ENCODE results near the gene DNER. TPM values are rescaled to one million over a fixed set of nuclear protein-coding genes. Genes with fewer than 3 reads are reported as not detected.

DNER gene
- total RNA-seq, 2 experiments from 2014 or later, result not detected

- ATAC-seq (no peak), DNase-seq (no peak)
- peaks cover 7% of the 10 kb centered on the region for H3K9me3 Mint-ChIP-seq
- ChIA-PET POLR2A (no interaction called here), CTCF (no interaction called here)
- H3K27ac Mint-ChIP-seq, result no peak overlapping the region
- H3K4me3 Mint-ChIP-seq, result no peak overlapping the region
- no peak for TF ChIP-seq CTCF (IDR thresholded peaks at IDR 0.05)
- intact Hi-C loops (cut with micrococcal nuclease), result no loop called here
- H3K36me3 Mint-ChIP-seq (ENCODE audit: low read depth), result no peaks in the 10 kb centered on the region
- H3K27me3 Mint-ChIP-seq, result no peaks in the 10 kb centered on the region
- no peaks in the 10 kb centered on the region for H3K4me1 Mint-ChIP-seq (ENCODE audit: low read depth)
Measured at GRCh38 chr2:229401171-229401865, 313.0 kb downstream of the DNER start.

- POLR2A ChIA-PET, result no interaction called here
- no peak overlapping the region for H3K27ac Mint-ChIP-seq
- H3K4me3 Mint-ChIP-seq, result no peak overlapping the region
- no peaks in the 10 kb centered on the region for H3K36me3 Mint-ChIP-seq (ENCODE audit: low read depth)
- CTCF ChIA-PET, result no interaction called here
- intact Hi-C loops (cut with micrococcal nuclease), result no loop called here
- ATAC-seq, result no peak
- DNase-seq, result no peak
- H3K9me3 Mint-ChIP-seq, result peaks cover 7% of the 10 kb centered on the region
- no peaks in the 10 kb centered on the region for H3K4me1 Mint-ChIP-seq (ENCODE audit: low read depth)
- no peaks in the 10 kb centered on the region for H3K27me3 Mint-ChIP-seq
- no peak for TF ChIP-seq CTCF (IDR thresholded peaks at IDR 0.05)
Measured at GRCh38 chr2:229393926-229394325, 320.4 kb downstream of the DNER start.

GRCh38 chr2:229392196-229392595 lies 322.2 kb downstream of the DNER start:
- no peak overlapping the region for H3K27ac Mint-ChIP-seq
- TF ChIP-seq CTCF (IDR thresholded peaks at IDR 0.05), result no peak
- DNase-seq, result no peak
- intact Hi-C loops (cut with micrococcal nuclease), result no loop called here
- H3K4me1 Mint-ChIP-seq (ENCODE audit: low read depth), result no peaks in the 10 kb centered on the region
- no peaks in the 10 kb centered on the region for H3K27me3 Mint-ChIP-seq
- peaks cover 2% of the 10 kb centered on the region for H3K9me3 Mint-ChIP-seq
- CTCF ChIA-PET, result no interaction called here
- H3K4me3 Mint-ChIP-seq, result no peak overlapping the region
- POLR2A ChIA-PET, result no interaction called here
- H3K36me3 Mint-ChIP-seq (ENCODE audit: low read depth), result no peaks in the 10 kb centered on the region
- ATAC-seq, result no peak

- Mint-ChIP-seq H3K27ac (no peak overlapping the region), H3K27me3 (no peaks in the 10 kb centered on the region), H3K36me3 (ENCODE audit: low read depth) (no peaks in the 10 kb centered on the region), H3K4me1 (ENCODE audit: low read depth) (no peaks in the 10 kb centered on the region), H3K9me3 (peaks cover 19% of the 10 kb centered on the region), H3K4me3 (no peak overlapping the region)
- TF ChIP-seq CTCF (IDR thresholded peaks at IDR 0.05), result no peak
- ChIA-PET CTCF (no interaction called here), POLR2A (no interaction called here)
- intact Hi-C loops (cut with micrococcal nuclease), result no loop called here
- DNase-seq, result no peak
- ATAC-seq, result no peak
Measured at GRCh38 chr2:229388731-229389130, 325.6 kb downstream of the DNER start.

GRCh38 chr2:229387866-229388265 lies 326.5 kb downstream of the DNER start:
- DNase-seq (no peak), ATAC-seq (no peak)
- ChIA-PET POLR2A (no interaction called here), CTCF (no interaction called here)
- TF ChIP-seq CTCF (IDR thresholded peaks at IDR 0.05), result no peak
- intact Hi-C loops (cut with micrococcal nuclease), result no loop called here
- Mint-ChIP-seq H3K27ac (no peak overlapping the region), H3K27me3 (no peaks in the 10 kb centered on the region), H3K9me3 (peaks cover 19% of the 10 kb centered on the region), H3K4me3 (no peak overlapping the region), H3K4me1 (ENCODE audit: low read depth) (no peaks in the 10 kb centered on the region), H3K36me3 (ENCODE audit: low read depth) (no peaks in the 10 kb centered on the region)

Measured in activated CD8-positive, alpha-beta T cell treated with anti-CD3 and anti-CD28 coated beads for 36 hours (primary cell).